A204.1 (cell line): Measurements from ENCODE around the gene FBXL4.
"Not testable (repeated sequence)": the region's sequence is repeated elsewhere in the genome, so short reads cannot be mapped to it uniquely, and the experiment has no call there.

Experiments
- FAIRE-seq: peaks from 2 replicates; lab custom pipeline; 2012; peaks lifted over from hg19 to GRCh38; lab: Jason Lieb, UNC

FBXL4 gene

DNA sequence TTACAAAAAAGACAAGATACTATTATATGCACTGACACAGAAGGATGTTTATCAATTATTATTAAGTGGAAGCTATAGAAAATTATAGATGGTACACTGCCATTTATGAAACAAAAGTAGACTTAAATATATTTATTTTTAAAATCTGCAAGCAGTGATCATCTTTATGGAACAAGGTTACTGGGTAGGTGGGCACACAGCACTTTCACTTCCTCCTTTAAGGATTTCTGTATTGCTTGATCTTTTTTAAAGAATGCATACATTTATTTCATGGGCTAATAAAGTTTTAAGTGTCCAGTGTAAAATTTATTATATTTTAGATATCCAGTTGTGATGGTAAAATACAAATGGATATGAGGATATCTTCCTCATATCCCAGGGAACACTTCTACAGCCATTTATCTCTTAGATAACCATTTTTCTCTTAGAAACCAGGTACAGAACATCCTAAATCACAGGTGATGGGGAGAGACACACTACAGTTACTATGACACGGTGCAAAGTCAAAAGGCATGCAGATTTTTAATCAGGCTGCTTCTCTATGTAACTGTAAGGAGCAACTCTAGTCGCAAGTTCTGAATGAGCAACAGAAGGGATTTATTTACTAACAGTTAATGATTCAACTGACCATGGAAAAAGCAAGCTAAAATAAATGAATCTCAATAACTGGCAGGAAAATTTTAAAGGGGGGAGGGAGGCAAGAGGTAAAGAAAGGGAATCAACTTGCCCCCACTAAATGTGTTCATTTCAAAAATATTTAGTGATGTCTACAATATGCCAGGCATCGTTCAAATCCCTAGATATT, 2.2 kb downstream of the FBXL4 start:
- FAIRE-seq = no peak

GRCh38 chr6:98944598-98945081, 3.1 kb downstream of the FBXL4 start:
- FAIRE-seq = no peak

- no peak for FAIRE-seq
Observed at GRCh38 chr6:98944168-98944567, 3.6 kb downstream of the FBXL4 start.

DNA sequence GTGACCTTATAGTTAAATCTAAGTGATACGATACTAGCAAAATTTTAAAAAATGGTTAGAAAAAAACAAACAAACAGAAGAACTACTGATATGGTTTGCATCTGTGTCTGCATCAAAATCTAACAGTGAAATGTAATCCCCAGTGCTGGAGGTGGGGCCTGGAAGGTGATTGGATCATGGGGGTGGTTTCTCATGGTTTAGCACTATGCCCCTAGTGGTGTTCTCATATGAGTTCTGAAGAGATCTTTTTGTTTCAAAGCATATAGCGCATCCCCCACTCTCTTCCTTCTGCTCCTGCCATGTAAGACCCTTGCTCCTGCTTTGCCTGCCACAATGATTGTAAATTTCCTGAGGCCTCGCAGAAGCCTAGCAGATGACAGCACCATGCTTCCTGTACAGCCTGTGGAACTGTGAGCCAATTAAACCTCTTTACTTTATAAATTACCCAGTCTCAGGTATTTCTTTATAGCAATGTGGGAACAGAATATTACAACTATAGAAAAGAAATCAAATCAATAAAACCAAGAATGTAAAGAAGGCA, 5.4 kb downstream of the FBXL4 start:
- no peak for FAIRE-seq

DNA sequence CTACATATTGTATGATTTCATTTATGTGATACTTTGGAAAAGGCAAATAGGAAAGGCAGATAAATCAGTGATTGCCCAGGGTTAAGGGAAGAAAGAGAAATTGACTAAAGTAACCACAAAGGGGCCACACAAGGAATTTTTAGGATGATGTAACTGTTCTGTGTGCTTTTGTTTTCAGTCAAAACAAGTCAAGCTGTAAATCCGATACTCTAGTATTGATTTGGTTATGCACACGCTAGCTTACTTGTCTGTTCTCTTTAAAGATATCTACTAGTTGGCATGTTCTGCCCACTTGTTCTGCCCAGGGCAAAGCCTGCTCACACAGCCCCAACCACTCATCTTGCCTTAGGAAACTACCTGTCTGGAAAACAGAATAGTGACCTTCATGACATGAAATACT, 6.4 kb downstream of the FBXL4 start:
- no peak for FAIRE-seq

DNA sequence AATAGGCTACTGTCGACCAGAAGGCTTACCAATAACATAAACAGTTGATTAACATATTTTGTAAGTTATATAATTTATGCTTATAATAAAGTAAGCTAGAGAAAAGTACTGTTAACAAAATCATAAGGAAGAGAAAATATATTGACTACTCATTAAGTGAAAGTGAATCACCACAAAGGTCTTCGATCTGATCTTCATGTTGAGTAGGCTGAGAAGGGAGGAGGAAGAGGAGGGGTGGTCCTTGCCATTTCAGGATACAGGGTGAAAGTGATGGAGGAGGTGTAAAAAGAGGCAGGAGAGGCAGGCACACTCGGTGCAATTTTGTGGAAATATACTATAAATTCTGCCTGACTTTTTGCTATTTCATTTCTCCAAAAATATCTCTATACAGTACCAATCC, 10.4 kb downstream of the FBXL4 start:
- no peak for FAIRE-seq

DNA sequence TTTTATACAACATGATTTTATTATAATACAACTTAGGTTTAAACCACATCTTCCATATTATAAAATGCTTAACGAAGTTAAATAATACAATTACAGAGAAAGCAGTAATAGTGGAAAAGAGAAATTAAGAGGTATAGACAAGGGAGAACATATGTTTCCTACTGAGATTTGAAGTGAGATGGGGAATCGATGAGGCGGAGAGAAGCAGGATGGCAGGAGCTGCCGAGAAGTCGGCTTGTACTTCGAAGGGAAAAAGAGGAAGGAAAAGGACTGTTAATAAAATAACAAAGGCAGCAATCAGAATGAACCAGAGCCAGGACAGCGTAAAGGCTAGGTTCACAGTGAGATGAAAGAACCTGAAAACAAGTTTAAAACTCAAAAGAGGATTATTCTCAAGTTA, 15.4 kb downstream of the FBXL4 start:
- FAIRE-seq = no peak

GRCh38 chr6:98931696-98932095, 16.1 kb downstream of the FBXL4 start:
- no peak for FAIRE-seq

- FAIRE-seq = no peak
Observed at GRCh38 chr6:98929498-98930060, 18.2 kb downstream of the FBXL4 start.

DNA sequence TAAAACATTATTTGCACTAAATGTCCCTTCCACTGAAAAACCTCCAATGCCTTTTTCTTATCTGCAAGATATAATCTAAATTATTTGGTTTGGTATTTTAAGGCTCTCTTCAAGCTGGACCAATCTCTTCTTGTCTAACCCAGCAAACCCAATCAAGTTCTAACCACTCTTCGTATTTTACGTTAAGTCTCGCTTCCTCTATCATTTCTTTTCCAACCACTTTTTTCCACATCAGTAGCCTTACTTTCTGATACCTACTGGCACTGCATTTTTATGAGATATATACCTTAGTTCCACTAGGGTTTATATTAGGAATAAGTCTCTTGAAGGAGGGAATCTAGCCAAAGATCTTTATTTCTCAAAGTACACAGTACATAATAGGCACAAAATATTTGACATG, 19.1 kb downstream of the FBXL4 start:
- FAIRE-seq = no peak

DNA sequence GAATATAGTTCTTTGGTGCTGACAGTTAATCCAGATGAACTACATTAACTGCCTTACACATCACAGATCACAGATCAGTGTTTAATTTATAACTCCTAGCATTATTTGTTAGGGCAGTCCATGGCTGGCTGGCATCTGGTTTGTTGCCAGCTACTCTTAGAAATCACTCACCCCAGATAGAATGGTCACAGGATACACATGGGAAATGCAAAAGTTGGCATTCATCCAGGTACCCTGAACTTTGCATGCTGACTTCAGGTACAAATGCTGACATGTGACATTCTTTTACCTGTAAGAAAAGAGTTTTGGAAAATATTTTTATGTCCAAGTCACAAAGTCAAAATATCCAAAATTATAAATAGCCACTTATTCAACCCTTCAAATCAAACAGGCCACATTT, 20.2 kb downstream of the FBXL4 start:
- no peak for FAIRE-seq

DNA sequence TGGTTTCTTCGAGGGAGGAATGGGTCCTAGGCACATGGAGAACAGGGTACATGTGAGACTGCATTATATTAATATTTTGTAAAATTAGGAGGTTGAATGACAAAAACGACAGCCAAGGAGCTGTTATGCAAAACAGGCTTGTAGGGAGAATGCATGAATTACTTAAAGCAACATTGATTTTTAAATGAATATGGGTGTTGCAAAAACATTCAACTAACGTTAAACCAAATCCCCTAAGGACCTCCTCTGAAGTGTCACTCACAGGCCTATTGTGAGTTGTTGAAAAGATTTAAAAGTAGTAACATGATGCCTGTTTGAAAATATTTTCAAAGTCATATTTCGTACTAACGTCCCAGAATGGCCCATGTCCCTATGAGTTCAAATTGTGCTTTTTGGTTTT, 21.9 kb downstream of the FBXL4 start:
- FAIRE-seq = no peak

DNA sequence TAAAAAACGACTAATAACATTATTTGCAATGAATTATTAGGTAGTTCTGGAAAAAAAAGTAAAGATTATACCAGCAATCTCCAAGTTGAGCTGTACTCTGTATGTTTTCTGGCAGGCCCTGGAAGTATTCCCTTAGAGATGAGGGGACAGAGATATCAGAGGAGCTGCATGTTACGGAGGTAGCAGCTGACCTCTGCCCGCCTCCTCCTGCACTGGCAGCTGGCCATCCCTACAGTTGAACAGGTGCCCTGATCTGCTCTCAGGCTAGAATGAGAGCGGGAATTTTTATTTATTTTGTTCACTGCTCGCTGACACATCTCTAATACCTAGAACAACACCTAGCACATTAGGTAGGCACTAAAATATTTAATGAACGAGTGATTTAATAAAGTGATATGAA, 23.1 kb downstream of the FBXL4 start:
- FAIRE-seq = no peak

- no peak for FAIRE-seq
Observed at GRCh38 chr6:98920904-98921431, 26.8 kb downstream of the FBXL4 start.

DNA sequence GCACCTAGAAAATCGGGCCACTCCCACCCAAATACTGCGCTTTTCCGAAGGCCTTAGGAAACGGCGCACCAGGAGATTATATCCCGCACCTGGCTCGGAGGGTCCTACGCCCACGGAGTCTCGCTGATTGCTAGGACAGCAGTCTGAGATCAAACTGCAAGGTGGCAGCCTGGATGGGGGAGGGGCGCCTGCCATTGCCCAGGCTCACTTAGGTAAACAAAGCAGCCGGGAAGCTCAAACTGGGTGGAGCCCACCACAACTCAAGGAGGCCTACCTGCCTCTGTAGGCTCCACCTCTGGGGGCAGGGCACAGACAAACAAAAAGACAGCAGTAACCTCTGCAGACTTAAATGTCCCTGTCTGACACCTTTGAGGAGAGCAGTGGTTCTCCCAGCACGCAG, 36.8 kb downstream of the FBXL4 start:
- not testable (repeated sequence) for FAIRE-seq

DNA sequence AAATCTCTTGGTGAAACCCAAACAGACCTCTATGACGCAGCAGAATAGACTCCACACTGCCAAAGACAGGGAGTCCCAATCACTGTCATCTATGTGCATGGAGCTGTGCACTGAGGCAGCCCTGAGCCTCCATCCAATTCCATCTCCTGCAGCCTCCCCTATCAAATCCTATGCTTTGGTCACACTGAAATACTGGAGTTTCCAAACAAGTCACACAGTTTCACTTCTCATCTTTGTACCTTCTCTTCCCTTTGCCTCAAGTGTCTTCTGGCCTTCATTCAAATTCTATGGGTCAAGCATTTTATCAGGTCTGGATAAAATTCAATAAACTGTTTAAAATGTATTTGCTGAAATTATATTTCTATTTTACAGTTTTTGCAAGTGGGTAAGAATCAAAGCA, 38.5 kb downstream of the FBXL4 start:
- no peak for FAIRE-seq

DNA sequence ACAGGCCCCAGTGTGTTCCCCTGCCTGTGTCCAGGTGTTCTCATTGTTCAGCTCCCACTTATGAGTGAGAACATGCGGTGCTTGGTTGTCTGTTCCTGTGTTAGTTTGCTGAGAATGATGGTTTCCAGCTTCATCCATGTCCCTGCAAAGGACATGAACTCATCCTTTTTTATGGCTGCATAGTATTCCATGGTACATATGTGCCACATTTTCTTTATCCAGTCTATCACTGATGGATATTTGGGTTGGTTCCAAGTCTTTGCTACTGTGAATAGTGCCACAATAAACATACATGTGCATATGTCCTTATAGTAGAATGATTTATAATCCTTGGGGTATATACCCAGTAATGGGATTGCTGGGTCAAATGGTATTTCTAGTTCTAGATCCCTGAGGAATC, 41.4 kb downstream of the FBXL4 start:
- FAIRE-seq = not testable (repeated sequence)

GRCh38 chr6:98905759-98906158, 42.0 kb downstream of the FBXL4 start:
- no peak for FAIRE-seq

- FAIRE-seq = no peak
Observed at GRCh38 chr6:98904096-98904495, 43.6 kb downstream of the FBXL4 start.

- no peak for FAIRE-seq
Observed at GRCh38 chr6:98900706-98901105, 47.0 kb downstream of the FBXL4 start.

- FAIRE-seq = no peak
Observed at GRCh38 chr6:98894810-98895209, 52.9 kb downstream of the FBXL4 start.

GRCh38 chr6:98887650-98888049, 60.1 kb downstream of the FBXL4 start:
- no peak for FAIRE-seq

DNA sequence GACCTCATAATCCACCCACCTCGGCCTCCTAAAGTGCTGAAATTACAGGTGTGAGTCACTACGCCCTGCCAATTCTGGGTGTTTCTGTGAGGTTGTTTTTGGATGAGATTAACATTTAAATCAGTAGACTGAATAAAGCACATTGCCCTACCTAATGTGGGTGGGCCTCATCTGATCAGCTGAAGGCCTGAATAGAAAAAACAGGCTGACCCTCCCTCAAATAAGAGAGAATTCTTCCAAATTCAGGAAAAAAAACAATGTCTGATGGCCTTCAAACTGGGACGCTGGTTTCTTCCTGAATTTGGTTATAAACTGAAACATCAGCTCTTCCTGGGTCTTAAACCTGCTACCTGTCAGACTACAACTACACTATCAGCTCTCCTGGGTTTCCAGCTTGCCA, 62.4 kb downstream of the FBXL4 start:
- FAIRE-seq = no peak

DNA sequence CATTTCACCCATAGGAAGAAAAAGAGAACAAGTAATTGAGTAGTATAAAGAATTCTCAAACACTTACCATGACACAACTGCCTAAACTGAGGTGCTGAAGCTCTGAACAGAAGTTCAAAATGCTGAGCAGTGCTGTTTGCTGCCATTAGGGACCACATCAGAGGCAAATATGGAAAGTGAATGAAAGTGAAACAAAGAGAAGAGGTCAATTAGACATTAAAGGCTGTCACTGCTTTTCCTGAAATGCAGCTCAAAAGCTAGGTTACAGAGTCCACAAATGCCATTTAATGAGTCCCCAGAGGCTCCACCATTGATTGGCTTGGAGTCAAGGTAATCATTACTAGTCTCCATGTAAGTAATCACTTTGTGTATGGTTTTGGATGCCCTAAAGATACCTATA, 67.3 kb downstream of the FBXL4 start:
- no peak for FAIRE-seq
